Ovary (tissue), 3 donors: ENCODE data around the gene TMEM80.

ENCODE experiments used
- EP300 ChIP-seq: sonication (generic); formaldehyde crosslinking; IDR thresholded peaks from one replicate; pipeline ENCODE4 v1.6.1; 2017; ENCODE audit warnings: antibody characterized with exemption
- POLR2A ChIP-seq: fragments of 450-650 bp; IDR thresholded peaks from one replicate; pipeline ENCODE4 v1.6.1; 2017; ENCODE audit warnings: antibody characterized with exemption, mild to moderate bottlenecking, moderate library complexity
- TF ChIP-seq, protein P1 (sequence below), 3 donors: fragments of 450-650 bp in 2 of 3; fragments of 200-600 bp in 1 of 3; IDR thresholded peaks; one replicate each; pipeline versions ENCODE4 v1.5.1 to v1.8.0; 2016 to 2022; ENCODE audit warnings: antibody characterized with exemption in 3 of 3, mild to moderate bottlenecking in 1 of 3
- donor health status: DM: no; HTN: no; CAD: no.

GRCh38 chr11:707817-708420 lies 12.3 kb downstream of the TMEM80 start:
- TF ChIP-seq, protein P1, sequence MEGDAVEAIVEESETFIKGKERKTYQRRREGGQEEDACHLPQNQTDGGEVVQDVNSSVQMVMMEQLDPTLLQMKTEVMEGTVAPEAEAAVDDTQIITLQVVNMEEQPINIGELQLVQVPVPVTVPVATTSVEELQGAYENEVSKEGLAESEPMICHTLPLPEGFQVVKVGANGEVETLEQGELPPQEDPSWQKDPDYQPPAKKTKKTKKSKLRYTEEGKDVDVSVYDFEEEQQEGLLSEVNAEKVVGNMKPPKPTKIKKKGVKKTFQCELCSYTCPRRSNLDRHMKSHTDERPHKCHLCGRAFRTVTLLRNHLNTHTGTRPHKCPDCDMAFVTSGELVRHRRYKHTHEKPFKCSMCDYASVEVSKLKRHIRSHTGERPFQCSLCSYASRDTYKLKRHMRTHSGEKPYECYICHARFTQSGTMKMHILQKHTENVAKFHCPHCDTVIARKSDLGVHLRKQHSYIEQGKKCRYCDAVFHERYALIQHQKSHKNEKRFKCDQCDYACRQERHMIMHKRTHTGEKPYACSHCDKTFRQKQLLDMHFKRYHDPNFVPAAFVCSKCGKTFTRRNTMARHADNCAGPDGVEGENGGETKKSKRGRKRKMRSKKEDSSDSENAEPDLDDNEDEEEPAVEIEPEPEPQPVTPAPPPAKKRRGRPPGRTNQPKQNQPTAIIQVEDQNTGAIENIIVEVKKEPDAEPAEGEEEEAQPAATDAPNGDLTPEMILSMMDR (IDR thresholded peaks at IDR 0.05), result no peak
- TF ChIP-seq POLR2A (no peak), EP300 (no peak)
